H54 (cell line): ENCODE measurements around the gene NIPA2.

ENCODE experiments used
- DNase-seq: peaks from one replicate; pipeline ENCODE4 v3.0.0; 2011; ENCODE audit warnings: low spot score, mixed read lengths; ENCODE audit not compliant: insufficient read length
- FAIRE-seq: peaks from 3 replicates; lab custom pipeline; 2011; peaks lifted over from hg19 to GRCh38; lab: Jason Lieb, UNC
- POLR2A ChIP-seq: IDR thresholded peaks from 2 replicates; pipeline ENCODE4 v1.6.1; 2011; ENCODE audit warnings: low read depth, mild to moderate bottlenecking, low read length

The NIPA2 gene

GRCh38 chr15:22874966-22875365 lies 36.5 kb downstream of the NIPA2 start:
- FAIRE-seq (no peak), DNase-seq (no peak)
- TF ChIP-seq POLR2A: no peak

- TF ChIP-seq POLR2A: no peak
- no peak for DNase-seq
- FAIRE-seq: no peak
Observed at GRCh38 chr15:22877117-22877516, 38.7 kb downstream of the NIPA2 start.

- TF ChIP-seq POLR2A: no peak
- FAIRE-seq: no peak
- no peak for DNase-seq
Observed at GRCh38 chr15:22877607-22878006, 39.1 kb downstream of the NIPA2 start.

- DNase-seq: no peak
- no peak for TF ChIP-seq POLR2A
- no peak for FAIRE-seq
Observed at GRCh38 chr15:22878103-22878502, 39.6 kb downstream of the NIPA2 start.

GRCh38 chr15:22880068-22880980 lies 41.9 kb downstream of the NIPA2 start:
- FAIRE-seq: no peak
- no peak for DNase-seq
- TF ChIP-seq POLR2A: no peak

GRCh38 chr15:22880981-22881738 lies 42.7 kb downstream of the NIPA2 start:
- no peak for FAIRE-seq
- TF ChIP-seq POLR2A: no peak
- DNase-seq: no peak

- no peak for FAIRE-seq
- no peak for TF ChIP-seq POLR2A
- DNase-seq: no peak
Observed at GRCh38 chr15:22881739-22882440, 43.4 kb downstream of the NIPA2 start.

GRCh38 chr15:22883196-22883595 lies 44.7 kb downstream of the NIPA2 start:
- FAIRE-seq: no peak
- TF ChIP-seq POLR2A: no peak
- DNase-seq: no peak

- TF ChIP-seq POLR2A: no peak
- FAIRE-seq (no peak), DNase-seq (no peak)
Observed at GRCh38 chr15:22884344-22884743, 45.9 kb downstream of the NIPA2 start.

- no peak for TF ChIP-seq POLR2A
- no peak for DNase-seq
- no peak for FAIRE-seq
Observed at GRCh38 chr15:22885120-22885519, 46.7 kb downstream of the NIPA2 start.

GRCh38 chr15:22887157-22887951 lies 48.9 kb downstream of the NIPA2 start:
- FAIRE-seq: no peak
- no peak for TF ChIP-seq POLR2A
- peak; percentile 35 for DNase-seq

GRCh38 chr15:22888120-22888859 lies 49.8 kb downstream of the NIPA2 start:
- peak; percentile 84 for DNase-seq
- no peak for FAIRE-seq
- TF ChIP-seq POLR2A: no peak
